Non-pigmented ciliary epithelial cell (primary cell): ENCODE results near the gene CMAS.
"Not testable (repeated sequence)": the region's sequence is repeated elsewhere in the genome, so short reads cannot be mapped to it uniquely, and the experiment has no call there.

Source experiments
- DNase-seq: peaks from one replicate; pipeline ENCODE4 v3.0.0-alpha.2; 2010; ENCODE audit warnings: low read depth

Gene CMAS

DNA sequence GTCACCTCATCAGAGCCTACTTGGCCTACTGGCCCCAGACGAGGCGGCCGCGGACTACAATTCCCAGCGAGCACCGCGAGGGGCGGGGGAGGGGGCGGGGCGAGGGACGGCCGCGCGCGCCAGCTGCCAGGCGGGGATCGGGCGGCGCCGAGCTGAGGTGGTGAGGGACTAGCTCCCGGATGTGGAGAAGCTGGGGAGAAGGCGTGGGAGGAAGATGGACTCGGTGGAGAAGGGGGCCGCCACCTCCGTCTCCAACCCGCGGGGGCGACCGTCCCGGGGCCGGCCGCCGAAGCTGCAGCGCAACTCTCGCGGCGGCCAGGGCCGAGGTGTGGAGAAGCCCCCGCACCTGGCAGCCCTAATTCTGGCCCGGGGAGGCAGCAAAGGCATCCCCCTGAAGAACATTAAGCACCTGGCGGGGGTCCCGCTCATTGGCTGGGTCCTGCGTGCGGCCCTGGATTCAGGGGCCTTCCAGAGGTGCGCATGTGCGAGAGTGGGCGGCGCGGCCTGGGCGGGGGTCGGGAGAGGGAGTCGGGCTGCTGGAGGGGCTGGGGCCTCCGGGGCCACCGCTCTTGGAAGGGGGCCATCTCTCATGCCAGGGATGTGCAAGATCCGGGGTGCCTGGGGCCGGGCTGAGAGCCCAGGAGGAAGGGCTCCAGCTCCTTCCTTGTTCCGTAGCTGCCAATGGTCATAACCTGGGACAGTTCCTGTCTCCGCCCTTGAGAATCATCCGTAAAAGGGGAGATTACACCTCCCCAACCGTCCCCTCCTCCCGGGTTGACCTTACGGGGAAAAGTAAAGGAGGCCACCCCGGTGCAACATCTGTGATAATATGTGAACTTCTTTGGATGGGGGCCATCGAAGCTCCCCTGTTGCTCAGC lies at the start of gene CMAS:
Gene CMAS, plus strand, starts transcription at position 129 of the 878 bp plus-strand sequence. Its CDS starts 86 bp downstream, at position 215.
- no peak for DNase-seq

DNA sequence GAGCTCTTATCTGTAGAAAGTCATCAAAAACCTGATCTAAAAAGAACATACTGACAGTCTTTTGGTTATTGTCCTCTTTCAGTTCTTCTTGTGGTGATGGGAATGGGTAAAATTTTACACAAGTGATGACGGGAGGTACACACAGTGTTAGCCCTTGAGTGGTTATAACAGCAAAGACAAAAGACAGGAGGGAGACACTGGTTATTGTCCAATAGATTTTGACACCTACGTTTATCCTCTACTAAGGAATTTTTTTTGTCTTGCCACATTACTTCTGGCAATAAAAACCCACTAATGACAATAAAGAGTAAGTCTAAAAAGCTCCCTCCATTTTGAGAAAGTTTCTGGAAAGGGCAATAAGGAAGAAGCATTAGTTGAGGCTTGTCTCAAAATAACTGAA lies 47.7 kb upstream of the CMAS start:
- DNase-seq: no peak

DNA sequence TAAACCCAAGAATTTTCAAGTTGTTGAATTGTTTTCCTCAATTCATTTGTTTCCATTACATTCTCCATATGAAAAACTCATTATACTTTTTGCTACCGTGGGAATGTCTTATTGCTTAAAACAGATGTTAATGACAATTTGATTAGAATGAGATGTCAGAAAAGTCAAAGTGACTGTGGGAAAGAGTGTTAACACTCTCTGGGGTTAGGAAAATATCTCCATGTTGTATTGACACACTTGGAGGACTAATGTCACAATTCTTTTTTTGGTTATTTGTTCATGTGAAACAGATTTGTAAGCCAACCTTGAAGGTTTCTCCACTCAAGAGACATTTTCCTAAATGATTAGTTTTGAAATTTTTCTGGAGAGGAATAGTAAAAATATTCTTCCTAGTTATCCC lies 47.2 kb upstream of the CMAS start:
- no peak for DNase-seq

DNA sequence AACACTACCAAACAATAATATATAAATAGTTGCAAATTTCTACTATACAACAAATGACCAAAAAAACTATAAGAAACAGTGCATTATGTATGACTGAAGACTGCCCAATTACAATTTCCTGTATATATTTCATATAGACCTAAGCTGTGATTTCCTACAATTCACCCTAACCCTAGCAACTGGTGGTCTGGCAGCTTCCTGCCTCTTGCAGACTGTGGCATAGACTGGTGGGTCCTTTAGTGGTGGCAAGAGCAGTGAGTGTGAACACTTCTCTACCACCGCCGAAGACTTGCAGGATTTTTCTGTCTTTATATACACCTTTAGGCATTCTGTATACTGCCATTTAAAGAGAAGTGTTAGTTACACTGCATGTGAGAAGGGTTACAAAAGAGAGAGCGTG lies 43.6 kb upstream of the CMAS start:
- DNase-seq: no peak

DNA sequence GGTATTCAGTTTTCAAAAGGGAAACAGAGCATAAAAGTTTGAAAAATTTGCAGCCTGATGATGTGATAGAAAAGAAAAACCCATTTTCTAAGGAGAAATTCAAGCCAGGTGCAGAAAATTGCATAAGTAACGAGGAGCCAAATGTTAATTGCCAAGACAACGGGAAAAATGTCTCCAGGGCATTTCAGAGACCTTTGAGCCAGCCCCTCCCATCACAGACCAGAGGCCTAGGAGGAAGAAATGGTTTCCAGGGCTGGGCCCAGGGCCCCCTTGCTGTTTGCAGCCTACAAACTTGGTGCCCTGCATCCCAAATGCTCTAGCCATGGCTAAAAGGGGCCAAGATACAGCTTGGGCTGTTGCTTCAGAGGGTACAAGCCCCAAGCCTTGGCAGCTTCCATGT lies 38.2 kb upstream of the CMAS start:
- not testable (repeated sequence) for DNase-seq

DNA sequence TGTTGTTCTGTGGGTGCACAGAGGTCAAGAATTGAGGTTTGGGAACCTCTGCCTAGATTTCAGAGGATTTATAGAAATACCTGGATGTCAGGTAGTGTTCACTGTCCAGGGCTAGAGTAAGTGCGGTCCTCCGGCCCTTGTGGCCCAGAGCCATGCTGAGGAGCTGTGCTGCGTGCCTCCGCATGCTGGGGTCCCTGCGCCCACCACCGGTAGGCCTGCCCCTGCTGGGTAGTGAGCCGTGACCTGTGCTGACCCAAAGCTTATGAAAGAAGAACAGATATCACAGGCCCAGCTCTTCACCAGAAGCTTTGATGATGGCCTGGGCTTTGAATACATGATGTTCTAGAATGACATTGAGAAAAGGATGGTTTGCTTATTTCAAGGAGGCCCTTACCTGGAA lies 37.8 kb upstream of the CMAS start:
- no peak for DNase-seq

DNA sequence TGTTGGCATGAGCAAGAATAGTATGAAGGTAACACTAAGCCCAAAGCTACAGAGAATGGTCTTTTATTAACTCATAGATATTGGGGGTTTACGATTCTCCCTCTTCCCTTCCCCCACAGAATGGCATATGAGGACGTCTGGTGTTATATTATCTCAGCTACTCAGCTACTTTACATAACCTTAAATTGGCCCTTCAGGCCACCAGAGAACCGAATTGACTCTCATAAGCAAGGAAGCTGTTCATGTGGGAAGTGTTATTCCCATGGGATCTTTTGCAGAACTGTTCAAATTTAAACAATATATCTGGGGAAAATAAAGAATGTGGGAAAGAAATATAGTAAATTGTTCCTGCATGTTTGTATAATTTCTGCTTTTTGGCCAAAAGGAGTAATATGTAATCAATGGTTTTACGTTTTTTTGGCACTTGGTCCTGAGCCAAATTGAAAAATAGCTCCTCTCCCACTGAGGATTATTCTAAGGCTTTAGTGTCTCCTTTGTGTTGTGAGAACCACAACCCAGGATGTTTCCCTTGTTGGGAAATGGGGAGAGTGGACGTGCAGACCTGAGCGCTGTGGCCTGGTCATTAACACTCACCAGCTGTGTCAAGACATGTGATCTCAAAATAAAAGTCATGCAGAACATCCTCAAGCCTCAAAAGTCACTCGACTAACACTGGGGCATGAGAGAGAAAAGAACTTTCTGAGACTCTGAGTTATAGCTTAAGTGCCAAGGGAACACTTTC lies 31.8 kb upstream of the CMAS start:
- no peak for DNase-seq

DNA sequence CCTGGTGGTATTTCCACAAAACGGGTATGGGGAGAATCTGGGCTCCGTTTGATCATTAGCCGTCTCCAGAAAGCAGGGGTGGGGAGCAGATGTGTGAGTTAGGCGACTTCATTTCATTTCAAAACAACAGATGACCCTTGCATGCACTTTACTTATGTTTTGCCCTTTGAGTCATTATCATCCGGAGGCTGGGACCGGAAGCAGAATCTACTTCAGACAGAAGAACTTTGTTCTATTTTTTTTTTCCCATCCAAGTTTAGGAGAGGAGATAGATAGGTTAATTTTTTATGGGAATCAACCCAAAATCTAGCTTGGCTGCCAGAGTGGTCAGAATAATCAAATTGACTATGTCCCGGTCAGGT lies 31.3 kb upstream of the CMAS start:
- no peak for DNase-seq

DNA sequence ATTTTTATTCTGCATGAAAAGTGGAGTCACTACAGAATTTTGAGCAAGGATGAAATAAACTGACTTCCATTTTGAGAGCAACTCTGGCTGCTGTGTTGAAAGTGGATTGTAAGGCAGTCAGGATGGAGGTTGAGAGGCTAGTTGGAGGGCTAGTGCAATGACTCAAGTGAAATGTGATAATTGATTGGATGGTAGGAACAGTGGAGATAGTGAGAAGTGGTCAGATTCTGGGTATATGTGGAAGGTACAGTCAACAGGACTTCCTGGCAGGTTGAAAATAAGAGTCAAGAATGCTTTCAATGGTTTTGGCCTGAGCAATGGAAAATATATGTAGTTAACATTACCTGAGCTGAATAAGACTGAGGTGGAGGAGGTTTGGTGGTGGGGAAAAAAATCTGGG lies 29.0 kb upstream of the CMAS start:
- DNase-seq: no peak

DNA sequence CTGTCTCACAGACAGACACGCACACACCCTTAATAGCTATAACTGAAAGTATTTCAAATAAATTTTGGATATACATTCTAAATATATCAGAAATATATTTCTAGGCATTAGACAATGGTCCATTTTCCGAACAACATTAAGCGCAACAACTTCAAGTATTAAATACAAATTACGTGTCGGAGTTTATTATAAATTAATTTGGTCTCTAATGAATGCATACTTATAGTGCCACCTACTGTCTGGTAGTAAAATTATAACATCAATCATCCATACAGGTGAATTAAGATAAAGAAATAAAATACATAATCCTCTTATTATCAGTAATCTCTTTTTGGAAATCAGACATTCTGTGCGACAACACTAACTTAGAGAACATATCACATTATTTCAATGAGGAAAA lies 27.2 kb upstream of the CMAS start:
- no peak for DNase-seq

DNA sequence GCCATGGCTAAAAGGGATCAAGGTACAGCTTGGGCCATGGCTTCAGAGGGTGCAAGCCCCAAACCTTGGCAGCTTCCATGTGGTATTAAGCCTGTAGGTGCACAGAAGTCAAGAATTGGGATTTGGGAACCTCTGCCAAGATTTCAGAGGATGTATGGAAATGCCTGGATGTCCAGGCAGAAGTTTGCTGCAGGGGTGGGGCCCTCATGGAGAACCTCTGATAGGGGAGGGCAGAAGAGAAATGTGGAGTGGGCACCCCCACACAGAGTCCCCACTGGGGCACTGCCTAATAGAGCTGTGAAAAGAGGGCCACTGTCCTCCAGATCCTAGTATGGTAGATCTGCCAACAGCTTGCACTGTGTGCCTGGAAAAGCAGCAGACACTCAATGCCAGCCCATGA lies 22.5 kb upstream of the CMAS start:
- DNase-seq: not testable (repeated sequence)

DNA sequence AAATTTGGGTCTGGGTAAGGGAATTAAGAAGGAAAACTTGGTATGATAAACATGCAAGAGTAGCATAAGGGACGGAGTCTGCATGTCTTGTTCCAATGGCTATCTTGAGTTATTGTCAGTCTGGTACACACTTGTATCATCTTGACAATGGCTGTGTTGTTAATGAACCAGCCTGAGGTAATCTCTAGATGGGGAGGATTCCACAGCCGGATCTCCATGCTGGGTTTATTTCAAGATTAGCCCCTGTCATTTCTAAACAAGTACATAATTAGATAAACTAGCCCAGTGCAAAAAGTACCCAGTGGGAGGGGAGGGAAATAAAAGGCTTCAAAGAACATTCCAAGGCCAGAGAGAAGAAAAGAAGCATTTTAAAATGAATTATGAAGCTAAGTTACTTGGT lies 16.5 kb upstream of the CMAS start:
- DNase-seq: no peak

DNA sequence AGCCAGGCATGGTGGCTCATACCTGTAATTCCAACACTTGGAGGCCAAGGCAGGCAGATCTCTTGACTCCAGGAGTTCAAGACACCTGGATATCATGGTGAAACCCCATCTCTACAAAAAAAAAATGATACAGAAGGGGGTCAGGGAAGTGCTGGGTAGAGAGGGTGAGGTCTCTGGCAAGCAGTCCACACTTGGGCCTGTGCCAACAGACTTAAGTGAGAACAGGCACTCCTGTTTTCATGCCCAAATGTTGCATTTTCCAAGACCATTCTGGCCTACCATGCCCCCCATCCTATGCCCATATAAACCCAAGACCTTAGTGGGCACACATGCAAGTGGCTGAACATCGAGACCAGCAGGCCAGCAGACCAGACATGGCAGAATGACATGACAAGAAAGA lies 16.0 kb upstream of the CMAS start:
- DNase-seq: no peak

DNA sequence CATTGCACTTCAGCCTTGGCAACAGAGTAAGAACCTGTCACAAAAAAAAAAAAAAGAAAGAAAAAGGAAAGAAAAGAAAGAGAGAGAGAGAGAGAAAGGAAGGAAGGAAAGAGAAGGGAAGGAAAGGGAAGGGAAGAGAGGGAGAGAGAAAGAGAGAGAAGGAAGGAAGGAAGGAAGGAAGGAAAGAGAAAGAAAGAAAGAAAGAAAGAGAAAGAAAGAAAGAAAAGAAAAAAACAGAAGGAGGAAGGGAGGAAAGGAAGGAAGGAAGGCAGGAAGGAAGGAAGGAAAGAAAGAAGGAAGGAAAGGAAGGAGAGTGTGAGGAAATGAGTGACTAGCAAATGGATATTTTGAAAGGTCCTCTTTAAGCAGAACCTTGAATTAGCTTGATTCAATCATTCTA lies 13.3 kb upstream of the CMAS start:
- no peak for DNase-seq

DNA sequence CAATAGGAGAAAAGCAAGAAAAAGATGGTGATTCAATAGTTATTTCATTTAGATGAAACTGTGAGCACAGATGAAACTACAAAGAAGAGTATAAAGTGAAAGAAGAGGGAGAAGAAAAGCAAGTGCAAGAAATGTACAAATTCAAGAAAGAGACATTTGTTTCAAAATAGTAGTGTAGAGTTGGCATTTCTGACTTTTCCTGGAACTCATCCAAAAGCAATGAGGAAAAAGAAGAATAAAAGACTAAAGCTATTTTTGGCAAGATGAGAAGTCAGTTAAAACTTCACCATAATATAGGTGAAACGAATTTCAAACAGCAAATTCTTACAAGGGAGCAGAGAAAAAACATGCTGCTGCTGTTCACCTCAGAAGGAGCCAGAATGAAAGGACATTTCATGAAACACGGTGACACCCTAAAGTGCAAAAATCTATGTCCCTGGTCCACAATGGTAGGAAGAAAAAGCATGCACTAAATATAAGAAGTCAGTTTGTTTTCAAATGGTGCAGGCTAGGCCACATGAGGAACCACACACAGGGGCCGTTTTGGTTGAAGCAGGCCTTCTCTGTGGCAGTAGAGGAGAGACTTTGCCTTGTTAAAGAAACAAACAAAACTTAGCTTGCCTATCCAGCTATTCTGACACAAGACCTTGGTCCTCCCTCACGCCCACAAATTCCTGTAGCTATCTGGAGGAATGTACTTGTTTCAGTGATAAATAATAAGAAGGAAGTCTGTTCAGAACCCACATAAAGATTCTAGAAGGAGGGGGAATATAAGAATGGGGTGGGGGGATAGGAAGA lies 11.1 kb upstream of the CMAS start:
- DNase-seq: no peak

DNA sequence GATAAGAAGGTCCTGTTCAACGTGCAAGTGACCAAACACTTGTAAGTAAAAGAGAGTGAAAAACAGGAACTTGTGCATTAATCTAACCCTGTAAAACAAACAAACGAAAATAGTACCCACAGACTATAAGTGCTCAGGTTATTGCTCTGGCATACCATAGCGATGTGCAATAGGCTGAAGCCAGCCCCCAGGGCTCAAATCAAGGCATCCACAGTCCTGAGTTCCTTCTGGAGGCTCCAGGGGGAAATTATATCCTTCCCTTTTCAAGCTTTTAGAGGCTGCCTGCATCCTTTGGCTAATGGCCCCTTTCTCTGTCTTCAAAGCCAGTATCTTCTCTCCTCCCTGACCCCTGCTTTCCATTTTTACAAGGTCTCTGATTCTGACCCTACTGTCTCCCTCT lies 8.1 kb upstream of the CMAS start:
- DNase-seq: no peak

DNA sequence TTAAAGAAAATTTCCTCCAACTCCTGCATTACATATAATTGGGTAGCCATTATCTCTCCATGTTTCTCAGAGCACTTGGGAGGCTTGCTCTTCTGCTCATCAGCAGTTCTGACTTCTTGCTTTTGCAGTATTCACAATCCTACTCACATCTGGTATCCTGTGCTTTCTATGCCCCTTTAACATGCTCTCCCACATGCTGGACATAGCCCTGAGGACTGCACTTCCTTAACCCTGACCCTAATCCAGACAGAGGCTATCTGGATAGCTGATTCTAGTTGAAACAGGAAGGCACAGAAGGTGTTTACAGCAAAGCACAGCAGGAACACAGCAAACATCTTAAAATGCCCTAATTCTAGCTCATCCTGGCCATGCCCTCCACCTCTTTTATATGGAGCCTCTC lies 7.3 kb upstream of the CMAS start:
- DNase-seq: no peak

DNA sequence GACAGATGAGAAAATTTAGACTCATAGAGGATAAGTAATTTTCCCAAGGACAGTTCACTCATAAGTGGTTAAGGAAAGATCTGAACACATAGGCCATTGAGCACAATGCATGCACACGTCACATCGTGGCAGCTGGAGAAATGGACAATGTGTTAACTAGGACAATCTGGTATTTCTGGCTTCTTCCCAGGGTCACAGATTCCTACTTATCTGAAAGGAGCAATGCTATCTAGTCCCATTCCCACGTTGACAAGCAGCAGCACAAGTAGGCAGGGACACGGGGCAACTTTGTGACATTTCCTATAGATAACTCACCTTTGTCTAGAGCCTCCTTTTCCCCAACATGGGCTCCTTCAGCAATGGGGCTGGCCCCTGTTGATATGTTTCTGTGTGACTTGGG lies 6.7 kb upstream of the CMAS start:
- no peak for DNase-seq

DNA sequence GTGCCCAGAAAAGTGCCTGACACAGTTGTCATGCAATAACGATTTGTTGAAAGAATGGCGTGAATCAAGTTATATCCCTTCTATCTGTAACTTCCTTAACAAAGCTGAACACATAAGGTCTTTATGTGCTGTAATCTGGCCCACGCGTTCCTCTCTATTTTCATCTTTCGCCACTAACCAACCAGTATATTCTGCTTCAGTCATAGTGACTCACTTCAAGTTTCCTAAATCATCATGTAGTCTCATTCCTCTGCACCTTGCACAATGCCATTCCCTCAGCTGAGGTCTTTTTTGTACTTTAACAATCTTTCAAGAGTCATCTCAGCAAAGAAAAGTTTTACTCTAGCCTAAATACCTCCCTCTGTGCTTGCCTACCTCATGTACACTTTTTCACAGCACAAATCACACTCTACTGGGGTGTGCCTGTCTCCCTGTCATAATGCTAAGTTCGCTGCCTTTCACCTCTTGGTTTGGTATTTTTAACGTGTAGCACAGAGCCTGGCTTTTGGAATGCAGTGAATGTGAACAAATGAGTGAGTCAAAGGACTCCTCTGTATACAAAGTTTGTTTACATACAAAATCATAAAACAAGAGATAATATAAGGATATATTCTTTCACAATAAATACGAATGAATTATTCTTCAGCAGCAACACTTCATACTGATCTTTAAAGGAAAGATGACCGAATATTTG lies 2.9 kb upstream of the CMAS start:
- DNase-seq: no peak

DNA sequence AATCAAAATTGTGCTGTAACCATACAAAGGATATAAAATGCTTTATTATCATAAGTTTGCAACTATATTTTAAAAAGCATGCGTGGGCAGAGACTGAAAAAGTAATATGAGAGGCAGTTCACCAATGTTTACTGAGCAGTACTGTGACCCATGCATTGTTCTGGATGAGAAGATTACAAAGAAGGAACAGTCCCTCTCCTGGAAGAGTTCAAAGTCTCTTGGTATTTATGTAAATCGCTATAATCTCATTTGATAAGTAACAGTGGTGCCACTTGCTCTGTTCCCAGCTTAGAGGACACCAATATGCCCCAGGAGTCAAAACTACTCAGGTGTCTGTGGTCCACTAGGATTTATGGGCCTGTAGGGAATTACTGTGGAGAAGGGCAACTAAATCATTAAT lies 2.1 kb upstream of the CMAS start:
- no peak for DNase-seq

DNA sequence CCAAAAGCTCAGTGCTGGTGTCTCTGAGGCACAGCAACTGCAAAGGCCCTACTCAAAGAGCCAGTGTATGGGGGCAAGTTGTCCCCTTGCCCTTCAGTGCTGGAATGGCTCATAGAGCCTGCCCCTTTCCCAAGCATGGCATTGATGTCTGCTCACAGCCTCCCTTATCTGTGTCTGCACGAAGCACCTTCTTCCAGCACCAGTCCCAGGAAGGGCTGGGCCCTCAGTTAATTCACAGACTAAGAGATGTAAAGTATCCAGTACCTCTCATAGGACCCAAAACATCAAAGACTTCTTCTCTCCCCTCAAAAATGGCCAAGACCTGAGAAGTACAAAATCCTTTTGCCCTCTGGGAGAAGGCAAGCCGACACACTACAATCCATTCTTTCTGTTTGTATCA lies 1.6 kb upstream of the CMAS start:
- DNase-seq: no peak

DNA sequence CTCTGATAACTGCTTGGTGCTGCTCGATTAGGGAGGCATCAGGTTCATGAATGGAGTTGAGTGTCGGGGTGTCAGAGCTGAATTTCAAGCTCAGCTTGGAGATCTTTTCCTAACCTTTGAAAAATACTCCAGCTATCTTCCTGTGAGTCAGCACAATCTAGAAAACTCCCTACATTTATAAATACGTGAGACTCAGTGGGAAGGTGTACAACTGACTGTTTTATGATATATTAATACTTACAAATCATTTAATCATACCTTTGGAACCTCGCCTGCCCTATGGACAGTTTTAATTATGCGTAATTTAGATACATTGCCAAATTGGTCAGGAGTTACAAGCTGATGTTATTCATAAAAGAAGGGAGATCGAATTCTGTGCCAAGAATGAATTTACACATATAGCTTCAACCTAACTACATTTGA lies 961 bp downstream of the CMAS start:
- no peak for DNase-seq
